Umbilical cord (tissue), 2 donors: ENCODE data around the gene RAMP3. TPM values are rescaled to one million over a fixed set of nuclear protein-coding genes. Genes with fewer than 3 reads are reported as not detected.

Experiments used
- DNase-seq: peaks from one replicate; pipeline ENCODE4 v3.0.0-alpha.2; 2015; ENCODE audit warnings: low spot score
- total RNA-seq: library from RNA; depleted of rRNA; stranded (reverse); fragments of >200 nt; gene quantifications from one replicate; pipeline ENCODE4 v1.2.3, GENCODE V29; 2014; ENCODE audit warnings: low replicate concordance; ENCODE audit not compliant: insufficient read depth

Gene RAMP3
- total RNA-seq, 1 donor from 2014 or later = 3.1 TPM

DNA sequence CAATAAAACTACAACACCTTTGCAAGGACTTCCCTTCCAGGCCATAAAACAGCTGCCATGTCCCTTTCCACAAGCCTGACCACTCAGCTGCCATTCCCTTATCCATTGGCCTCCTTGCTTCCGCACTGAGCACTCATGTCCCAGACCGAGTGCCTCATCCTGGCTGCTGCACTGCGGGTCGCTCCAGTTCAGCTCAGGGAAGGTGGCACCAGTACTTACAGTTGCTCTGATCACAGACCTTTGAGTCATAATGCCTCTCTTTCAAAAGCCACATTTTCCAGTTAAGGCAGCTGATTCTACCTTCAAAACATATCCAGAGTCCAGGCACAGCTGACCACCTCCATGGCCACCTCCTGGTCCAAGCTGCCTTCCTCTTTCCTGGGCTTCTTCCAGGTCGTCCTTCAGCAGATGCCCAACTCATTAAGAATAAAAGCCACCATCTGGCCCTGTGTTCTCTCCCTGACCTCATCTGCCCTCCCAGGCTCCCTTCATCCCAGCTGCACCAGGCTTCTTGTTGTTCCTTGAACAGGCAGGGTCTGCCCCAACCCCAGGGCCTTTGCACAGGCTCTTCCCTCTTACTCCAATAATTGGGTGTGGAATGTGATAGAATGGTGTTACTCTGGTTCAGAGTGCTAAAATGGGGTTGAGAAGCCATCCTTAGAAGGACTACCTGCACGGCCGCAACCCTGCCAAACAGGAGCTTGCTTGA, 64.5 kb downstream of the RAMP3 start:
- no peak for DNase-seq

DNA sequence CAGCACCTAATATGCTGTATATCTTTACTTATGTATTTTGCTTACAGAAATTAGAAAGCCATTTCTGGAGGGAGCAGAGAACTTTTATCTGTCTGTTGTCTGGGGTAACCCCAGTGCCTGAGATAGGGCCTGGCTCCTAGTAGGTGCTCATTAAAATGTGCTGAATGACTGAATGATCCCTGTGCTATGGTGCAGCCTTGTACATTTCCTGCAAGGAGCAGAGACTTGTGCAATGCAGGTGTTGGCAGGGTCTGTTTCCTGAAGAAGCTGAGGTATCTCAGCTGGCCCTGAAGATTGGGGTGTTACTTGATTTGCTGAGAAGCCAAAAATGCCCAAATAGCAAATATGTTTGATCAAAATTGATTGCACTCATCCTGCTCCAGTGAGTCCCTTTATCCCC, 65.5 kb downstream of the RAMP3 start:
- no peak for DNase-seq

GRCh38 chr7:45223728-45224630, 66.4 kb downstream of the RAMP3 start:
- no peak for DNase-seq

DNA sequence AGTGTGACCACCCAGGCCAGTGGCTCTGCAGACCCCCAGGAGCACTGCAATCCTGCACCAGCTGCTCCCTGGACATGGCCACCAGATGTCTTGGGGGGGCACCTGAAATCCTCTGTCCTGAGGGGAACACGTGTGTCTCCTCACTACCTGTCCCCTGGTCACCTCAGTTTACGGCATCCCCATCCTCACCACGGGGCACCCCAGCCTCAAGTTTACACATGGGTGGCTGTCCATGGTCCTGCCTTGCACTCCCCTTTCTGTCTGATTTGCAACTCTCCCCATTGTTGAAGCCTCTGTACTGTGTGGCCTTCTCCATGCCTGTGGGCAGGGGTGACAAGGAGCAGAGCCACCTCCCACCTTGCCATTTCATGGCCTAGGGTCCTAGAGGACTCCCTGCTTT, 67.2 kb downstream of the RAMP3 start:
- no peak for DNase-seq

DNA sequence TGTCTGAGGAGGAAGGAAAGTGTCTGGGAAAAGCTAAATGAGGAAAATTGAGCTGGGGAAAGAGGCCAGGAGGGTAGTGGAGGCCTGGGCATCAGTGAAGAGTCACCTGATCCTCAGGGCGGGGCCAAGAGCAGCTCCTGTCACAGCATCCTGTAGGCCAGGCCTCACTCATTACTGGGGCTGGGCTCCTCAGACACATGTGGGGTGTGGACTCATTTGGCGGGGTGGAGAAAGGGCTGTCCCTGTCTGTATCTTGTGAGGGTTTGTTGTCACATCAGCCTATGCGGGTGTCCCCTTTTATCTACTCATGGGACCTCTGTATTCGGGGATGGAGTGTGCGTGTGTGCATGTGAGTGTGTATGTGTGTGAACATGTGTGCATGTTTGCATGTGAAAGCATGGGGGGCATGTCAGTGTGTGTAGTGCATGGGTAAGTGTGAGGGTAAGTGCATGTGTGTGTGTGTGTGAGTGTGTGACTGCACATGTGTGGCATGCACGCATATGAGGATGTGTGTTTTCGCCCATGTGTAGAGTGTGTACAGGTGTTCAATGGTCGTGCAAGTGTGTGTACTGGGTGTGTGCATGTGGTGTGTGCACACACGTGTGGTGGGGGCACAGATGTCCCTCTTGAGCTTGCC, 67.8 kb downstream of the RAMP3 start:
- no peak for DNase-seq

- no peak for DNase-seq
Measured at GRCh38 chr7:45225948-45226335, 68.4 kb downstream of the RAMP3 start.

DNA sequence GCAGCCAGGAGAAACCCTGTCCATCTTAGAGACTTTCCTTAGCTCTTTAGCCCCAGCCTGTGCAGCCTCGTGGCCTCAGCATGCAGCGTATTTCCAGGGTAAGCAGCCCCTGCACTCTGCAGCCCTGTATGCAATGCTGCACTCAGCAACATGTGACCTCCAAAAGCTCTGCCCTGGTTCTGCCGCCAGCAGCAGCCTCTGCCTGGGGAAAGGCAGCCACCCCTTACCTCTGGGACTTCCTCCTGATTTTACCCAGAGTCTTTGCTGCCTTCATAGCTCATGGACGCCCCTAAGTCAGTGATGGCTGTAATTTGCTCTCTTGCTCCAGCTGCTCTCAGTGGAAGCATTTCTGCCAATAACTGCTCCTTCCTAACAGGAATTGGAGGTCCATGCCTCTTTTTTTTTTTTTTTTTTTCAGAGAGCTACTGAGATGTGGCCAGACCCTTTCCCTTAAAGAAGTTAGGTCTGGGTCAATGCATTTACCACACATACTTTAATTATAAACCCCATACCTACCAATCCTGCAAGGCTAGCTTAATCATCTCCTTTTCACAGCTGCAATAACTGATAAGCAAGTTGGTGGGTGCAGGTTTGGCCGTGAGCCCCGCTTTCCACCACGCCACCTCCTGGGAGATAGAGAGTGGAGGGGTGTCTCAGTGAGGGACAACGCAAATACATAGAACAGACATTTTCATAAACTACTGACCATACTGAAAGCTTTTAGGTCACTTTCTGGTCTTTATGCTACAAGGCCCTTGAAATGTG, 71.7 kb downstream of the RAMP3 start:
- no peak for DNase-seq

GRCh38 chr7:45230083-45230482, 72.5 kb downstream of the RAMP3 start:
- no peak for DNase-seq

- DNase-seq = no peak
Measured at GRCh38 chr7:45230611-45231165, 73.1 kb downstream of the RAMP3 start.

DNA sequence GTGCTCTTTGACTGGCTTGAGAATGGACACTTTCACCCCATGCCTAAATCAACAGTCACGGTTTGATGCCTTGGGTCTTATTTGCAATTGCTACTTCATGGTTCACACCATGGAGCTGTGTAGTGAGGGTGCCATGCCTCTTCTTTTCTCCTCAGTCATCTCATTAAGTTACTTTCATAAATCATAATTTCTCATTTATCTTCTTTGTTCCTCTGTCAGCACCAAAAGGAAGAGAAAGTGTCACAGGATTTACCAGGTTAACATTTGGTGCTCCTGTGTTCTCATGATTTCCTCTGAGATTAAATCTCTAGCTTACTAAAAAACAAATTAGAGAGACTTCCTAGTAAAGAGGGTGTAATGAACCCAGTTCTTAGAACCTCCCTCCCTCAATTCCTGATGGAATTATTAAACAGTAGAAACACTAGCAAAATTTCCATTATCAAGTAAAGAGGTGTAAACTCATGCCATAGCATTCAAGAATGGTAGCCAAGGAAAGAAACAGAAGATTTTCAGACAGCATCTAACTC, 75.7 kb downstream of the RAMP3 start:
- no peak for DNase-seq

Other genes with a start within 250 kb of the RAMP3 start
- gene MYO1G, start 178.8 kb upstream of the RAMP3 start, total RNA-seq = 6.5 TPM
- 21.4 TPM for gene CCM2, start 157.6 kb upstream of the RAMP3 start, total RNA-seq
- 1.4 TPM for gene NACAD, start 68.8 kb upstream of the RAMP3 start, total RNA-seq
- 63.3 TPM for gene TBRG4, start 46.1 kb upstream of the RAMP3 start, total RNA-seq